NCI-H1105 (cell line): ENCODE results near the gene GALNT17.
"Not testable (repeated sequence)": the region's sequence is repeated elsewhere in the genome, so short reads cannot be mapped to it uniquely, and the experiment has no call there.

ENCODE experiments used
- DNase-seq: peaks from one replicate; lab custom pipeline; 2025; lab: John Stamatoyannopoulos, UW

GALNT17 gene

DNA sequence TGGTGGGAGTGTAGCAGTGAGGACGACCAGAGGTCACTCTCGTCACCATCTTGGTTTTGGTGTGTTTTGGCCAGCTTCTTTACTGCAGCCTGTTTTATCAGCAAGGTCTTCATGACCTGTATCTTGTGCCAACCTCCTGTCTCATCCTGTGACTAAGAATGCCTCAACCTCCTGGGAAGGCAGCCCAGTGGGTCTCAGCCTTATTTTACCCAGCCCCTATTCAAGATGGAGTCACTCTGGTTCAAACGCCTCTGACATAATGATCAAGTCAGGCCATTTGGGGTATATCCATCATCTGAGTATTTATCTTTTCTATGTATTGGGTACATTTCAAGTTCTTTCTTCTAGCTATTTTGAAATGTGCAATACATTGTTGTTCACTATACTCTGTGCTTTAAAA is 503.9 kb downstream of the GALNT17 start:
- not testable (repeated sequence) for DNase-seq

DNA sequence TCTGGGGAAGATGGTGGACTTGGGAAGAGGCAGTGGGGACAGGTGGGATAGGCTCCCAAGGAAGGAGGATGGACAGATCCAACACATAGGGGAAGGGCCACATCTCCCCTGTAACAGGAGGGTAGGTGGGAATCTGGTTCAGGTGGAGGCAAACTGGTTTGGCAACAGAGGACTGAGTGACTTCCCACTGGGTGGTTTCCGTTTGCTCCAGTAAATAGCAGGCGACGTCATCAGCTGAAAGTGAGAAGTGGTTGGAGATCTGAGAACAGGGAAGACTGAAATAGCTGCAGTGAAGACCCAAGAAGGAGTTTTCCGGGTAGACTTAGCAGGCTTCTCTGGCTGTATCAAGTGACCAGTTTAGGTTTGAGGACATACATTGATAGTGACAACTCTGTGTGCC is 504.4 kb downstream of the GALNT17 start:
- no peak for DNase-seq

DNA sequence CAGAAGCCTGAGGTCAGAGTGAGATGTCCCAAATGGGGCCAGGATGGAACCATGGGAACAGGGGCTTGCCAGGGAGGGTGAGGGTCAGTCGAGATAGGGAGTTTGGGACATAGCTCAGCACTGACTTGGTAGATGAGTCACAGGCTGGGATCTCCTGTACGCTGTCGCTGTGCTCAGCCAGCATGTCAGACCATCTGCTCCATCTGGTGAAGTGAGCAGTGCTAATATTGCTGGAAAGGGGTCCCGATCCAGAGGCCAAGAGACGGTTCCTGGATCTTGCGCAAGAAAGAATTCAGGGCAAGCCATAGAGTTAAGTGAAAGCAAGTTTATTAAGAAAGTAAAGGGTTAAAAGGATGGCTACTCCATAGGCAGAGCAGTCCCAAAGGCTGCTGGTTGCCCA is 505.6 kb downstream of the GALNT17 start:
- no peak for DNase-seq

DNA sequence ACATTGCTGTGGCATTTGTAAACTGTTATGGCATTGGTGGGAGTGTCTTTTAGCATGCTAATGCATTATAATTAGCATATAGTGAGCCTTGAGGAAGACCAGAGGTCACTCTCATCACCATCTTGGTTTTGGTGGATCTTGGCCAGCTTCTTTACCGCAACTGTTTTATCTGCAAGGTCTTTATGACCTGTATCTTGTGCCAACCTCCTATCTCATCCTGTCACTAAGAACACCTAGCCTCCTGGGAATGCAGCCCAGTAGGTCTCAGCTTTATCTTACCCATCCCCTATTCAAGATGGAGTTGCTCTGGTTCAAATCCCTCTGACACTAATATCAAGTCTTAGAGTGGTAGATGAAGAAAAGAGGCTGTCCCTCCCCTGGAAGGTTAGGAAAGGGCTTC is 506.2 kb downstream of the GALNT17 start:
- DNase-seq, result no peak

DNA sequence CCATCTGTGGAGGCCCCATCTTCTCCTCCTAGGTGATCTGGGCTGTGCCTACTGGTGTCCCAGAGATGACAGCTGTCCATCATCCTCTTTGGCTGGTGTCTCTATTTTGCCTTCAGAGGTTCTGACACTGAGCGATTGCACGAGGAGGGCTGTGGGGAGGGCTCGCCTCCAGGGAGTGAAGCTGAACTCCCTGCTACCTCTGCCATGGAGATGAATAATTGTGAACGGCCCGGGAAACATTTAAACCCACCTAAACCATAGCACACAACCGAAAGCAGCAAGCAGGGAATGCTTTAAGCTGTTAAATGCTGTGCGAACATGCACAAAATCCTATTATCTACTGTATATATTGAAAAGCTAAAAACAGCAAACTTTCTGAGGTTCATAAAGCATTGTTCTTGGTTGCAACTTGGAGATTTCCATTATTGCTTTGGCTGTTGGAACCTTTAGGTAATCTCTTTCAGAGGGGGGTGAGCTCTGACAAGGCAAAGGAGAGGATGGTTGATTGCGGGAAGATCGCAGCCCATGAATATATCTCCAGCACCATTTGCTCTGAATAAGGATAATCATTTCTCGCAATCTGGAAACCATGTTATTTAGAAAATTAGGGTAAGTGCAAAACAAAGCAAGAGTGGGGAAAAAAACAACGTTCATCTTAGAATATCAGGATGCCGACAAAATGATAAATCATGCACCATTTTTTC is 507.6 kb downstream of the GALNT17 start:
- DNase-seq, result no peak

DNA sequence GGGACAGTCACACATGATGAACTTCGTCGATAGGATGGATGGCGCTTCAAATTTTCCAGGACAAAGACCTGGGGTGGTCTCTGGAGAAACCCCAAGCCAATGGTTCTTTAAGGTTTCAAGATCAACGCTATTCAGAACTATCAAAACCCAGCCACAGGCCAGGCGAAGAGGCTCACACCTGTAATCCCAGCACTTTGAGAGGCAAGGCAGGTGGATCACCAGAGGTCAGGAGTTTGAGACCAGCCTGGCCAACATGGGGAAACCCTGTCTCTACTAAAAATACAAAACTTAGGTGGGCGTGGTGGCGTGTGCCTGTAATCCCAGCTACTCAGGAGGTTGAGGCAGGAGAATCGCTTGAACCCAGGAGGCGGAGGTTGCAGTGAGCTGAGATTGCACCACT is 511.1 kb downstream of the GALNT17 start:
- not testable (repeated sequence) for DNase-seq

DNA sequence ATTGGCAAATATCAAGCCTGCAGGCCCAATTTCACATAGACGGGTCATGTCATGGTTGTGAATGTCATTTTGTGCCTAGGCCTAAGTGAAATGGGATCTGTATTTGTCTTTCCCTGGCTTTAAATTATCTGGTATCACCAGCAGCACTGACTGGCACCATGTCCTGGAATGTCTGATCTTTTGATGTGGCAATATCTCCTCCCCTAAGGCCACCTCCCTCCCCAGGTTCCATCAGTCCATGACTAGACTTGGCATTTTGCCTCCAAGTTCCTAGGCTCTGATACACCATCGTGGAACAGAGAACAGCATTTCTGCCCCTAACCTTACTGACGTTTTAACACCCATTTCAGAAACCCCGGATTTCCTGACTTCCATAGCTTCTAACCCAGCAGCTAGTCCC is 513.9 kb downstream of the GALNT17 start:
- no peak for DNase-seq

DNA sequence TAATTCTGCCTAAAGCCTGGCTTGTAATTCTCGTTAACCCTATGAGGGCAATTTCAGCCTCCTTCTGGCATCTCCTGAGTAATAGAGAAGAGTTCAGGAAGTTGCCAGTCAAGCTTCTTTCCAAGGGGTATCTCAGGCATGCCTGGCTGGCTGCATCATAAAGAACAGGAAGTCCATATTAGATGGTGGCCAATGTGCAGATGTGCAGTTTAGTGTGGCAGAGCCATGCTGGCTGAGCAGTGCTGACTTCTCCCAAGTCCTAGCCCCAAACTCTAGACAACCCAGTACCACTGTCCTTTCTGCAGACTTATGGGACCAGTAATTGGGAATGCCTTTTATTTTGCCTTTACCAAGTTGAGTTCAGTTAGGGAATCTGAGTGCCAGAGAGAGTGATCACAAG is 517.9 kb downstream of the GALNT17 start:
- no peak for DNase-seq

DNA sequence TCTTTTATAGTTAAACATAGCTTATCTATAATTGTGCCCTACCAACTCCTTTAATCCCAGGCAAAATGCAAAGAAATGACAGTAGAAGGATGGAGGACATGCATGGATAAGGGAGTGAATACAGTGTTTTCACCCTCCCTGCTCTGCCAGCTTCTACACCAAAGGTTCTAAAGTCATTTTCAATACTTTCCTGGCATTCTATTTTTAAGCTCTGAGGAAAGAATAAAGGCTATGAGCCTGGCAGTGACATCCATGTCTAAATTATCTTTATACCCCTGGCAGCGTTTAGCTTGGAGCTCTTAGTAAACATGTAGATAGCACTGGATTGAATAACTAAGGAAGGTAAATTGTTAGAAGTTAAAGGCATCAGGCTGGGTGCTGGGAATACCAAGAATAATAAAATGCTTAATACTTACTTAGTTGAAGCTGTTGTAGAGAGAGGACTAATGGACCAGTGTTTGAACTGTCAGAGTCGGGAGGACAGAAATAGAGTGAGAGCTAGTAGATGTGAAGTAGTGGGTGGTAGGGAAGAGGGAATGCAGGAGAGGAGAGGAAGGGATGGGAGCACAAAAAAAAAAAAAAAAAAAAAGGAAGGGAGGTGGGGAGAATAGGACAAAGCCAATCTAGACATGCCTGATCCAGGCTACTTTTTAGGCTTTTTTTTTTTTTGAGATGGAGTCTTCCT is 518.9 kb downstream of the GALNT17 start:
- DNase-seq, result no peak

DNA sequence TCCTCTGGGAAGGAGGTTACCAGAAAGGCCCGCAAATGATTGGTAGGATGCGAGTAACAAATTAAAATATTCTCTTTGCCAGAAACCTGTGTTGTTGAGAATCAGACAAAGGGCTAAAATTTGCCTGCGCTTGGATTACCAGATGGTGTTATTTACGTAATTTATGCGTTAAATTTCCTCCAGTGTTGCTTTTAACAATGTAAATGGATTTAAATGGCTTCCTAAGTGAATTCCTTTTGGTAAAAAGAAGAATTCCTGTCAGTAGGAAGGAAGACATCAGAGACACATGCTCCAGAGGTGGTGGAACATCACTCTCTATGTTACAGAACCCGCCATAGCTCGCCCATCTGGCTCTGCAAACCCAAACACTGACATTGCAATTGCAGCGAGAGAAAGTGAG is 520.6 kb downstream of the GALNT17 start:
- no peak for DNase-seq

DNA sequence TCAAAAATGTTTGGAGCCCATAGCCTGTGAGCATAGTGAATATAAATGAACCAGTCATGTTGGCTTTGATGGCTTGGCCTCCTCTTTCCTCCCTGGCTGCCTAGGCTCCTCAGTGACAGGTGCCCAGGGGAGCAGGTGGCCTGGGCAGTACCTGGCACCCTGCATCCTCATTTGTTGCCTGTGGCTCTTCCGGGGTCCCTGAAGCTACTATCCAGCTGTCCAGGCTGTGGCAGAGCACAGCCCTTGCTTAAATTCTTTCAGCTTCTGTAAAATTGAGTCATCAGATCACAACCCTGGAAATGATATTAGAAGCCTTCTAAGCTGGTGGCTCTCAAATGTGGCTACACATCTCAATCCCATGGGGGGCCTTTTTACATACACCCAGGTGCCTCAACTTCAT is 525.4 kb downstream of the GALNT17 start:
- no peak for DNase-seq

DNA sequence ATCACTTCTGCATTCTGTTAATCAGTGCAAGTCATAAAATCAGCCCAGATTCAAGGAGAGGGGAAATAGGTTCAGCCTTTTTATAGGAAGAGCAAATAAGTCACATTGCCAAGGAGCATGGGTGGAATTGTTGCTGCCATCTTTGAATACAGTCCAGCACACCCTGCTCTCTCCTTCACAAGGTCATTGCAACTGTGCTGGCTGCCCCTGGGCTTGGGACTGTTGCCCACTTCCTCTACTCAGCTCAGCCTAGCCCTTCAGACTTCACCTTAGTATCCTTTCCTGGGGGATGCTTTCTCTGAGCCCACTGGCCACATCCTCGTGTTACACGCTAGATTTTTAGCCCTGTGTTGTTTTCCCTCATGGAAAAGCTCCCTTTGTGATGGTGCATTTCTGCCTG is 527.7 kb downstream of the GALNT17 start:
- no peak for DNase-seq

DNA sequence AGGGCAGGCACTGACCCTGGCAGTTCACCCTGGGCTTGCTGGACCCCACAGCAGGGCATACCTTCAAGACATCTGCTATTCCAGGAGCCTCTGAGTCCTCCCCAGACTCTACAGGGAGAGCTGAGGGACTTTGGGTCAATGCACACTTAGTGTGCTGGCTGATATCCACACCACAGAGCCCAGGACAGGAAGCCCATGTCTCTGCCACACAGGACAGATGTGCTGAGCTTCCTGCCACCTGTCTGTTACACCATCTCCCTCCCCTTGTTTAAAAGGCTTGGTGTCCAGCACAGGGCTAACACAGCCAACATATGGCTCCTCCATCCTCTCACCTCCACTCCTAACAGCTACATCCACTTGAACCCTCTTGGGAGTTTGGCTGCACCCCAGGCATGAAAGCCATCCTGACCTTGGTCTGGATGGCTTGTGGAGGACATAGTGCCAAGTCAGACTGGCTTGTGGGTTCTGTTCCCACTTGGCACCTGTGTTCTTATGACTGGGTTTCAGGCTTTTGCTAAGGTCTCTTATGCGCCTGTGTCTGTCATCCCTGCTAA is 529.8 kb downstream of the GALNT17 start:
- DNase-seq, result no peak

DNA sequence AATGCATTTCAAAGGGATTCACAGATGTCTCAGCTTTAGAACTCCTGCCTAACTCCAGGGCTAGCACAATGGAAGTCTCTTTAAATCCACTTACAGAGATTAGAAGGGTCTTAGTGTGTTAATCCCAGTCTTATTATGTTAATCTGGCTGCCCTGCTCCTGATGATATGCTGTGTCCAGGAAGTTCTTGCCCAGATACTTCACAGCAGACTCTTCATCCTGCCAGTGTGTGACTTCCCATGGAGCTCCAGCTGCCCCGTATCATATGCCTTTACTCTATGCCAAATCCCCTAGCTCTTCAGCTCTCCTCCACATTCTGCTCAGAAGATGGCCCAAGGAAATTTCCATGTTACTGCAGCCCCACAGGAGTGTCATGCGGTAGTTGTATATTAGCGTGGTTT is 533.8 kb downstream of the GALNT17 start:
- DNase-seq, result no peak

DNA sequence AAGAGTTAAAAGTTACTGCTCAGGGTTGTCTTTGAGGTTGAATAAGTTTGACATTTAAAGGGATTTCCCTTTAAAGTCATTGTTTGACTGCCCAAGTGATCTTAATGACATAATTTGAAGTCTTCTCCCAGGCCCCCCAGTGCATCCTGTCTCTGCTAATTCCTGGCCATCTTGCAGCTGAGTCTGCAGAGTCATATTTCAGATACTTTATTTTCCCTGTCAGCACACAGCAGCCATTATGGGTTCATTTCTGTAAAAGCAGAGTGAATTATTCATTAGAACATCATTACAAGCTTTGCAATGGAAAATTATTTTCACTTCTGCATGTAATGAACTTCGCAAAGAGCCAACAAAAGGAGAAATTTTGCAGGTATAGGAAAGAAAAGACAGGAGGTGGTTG is 536.6 kb downstream of the GALNT17 start:
- DNase-seq, result no peak

DNA sequence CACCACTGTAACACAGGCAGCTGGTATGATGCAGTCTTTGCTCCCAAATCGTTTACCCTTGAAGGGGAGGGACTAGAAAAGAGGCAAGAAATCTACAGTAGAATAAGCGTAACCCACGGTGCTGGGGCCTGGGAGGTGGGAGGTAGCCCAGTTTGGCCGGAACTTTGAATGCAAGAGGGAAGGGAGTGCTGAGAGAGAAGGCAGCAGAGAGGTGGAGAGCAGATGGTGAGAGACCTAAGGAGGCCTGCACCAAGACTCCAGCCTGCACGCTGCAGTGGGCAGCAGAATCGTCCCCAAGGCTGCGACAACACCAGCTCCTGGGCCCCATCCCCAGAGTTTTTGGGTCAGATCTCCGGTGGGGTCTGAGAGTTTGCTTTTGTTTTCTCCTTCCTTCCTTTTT is 547.5 kb downstream of the GALNT17 start:
- no peak for DNase-seq

DNA sequence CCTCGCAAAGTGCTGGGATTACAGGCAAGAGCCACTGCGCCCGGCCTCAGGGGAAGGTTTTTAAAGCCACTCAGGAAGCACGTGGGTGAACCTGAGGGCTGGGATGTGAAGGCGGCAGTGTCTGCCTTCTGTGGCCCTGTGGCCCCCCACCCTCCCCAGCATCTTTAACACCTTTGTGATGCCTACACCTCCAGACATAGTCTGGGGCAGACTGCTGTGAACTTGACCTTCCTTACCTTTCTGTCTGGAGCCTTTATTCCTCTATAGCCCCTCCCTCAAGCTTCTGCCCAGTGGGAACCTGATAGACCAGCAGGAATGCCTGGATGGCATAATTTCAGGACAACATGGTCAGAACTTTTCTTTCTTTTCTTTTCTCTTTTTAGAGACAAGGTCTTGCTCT is 550.2 kb downstream of the GALNT17 start:
- DNase-seq, result no peak

DNA sequence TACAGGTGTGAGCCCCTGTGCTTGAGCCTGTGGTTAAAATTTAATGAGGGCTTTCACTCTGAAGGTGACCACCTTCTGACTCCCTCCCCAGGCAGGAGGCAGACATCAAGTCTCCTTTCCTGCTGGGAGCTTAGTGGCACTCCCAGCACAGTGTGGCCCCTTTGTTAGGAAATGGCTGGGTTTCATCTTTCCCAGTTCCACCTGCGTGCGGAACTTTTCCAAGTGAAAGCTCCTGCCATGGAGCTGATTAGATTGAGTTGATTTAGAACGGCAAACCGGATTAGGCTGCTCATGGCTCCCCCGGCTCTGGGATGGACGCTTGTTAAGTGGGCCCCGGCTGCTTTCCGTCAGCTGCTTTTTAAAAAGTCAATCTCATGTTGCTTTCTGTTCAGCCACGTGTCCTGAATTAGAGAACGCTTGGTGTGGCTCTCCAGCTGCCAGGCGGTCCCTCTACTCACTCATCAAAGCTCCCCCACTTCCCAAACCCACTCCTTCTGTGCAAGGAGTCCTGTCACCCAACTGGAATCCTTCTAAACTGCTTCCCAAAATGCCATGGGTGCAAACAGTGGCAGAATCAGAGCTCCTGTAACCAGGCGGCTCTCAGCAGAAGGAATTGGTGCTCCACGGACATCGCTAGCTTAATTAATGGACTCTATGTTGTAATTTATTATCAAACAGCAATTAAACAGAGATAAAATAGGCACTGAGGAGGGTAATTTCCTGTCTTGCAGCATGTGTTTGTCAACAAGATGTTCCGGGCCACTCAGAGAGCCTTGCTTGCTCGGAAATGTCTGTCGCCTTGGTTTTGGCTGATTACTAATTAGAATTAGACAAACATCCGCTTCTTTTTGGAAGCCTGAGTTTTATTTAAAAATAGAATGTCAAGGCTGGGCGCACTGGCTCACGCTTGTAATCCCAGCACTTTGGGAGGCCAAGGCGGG is 551.2 kb downstream of the GALNT17 start:
- no peak for DNase-seq

DNA sequence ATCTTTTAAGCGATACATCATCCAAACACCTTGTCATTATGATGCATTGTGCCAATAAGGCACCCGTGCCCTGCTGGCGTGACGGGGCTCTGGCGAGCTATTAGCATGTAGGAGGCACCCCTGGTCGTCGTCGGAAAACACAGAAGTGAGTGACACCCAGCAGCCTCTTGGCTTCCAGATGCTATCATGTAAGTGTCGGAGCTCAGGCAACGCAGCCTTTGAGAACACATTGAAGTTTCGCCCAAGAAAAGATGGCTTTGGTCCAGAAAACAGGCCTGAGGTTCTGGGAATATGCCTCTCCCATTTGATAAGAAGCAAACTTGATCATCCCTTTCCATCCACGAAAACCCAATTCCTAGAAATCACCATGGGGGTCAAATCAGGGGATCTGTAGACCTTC is 555.3 kb downstream of the GALNT17 start:
- no peak for DNase-seq

DNA sequence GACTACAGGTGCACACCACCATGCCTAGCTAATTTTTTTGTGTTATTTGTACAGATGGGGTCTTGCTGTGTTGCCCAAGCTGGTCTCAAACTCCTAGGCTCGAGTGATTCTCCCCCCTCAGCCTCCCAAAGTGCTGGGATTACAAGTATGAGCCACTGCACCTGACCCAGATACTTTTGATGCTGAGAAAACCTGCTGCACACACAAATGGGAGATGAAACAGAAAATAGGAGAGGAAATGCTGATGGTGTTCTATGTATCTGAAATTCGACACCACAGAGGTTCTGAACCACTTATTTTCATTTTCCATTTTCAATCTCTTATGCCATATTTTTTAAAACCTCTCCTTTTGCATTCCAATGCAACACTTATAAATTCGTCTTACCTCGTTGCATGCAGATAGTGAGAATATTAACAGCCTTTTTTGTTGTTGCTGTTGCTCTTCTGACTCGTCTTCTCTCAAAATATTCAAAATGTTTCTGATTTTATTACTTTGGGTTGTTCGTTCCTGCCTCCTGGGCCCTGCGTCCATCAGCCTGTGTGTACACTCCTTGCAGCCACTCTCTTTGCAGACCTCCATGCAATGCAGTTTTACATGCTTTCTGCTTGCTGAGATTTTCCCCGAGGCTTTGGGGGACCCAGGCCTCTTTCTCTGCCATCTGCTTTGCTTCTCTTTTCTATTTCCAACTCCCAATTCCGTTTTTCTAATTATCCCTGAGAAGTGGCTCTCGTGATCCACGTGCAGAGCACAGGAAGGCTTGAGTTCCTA is 556.1 kb downstream of the GALNT17 start:
- no peak for DNase-seq

DNA sequence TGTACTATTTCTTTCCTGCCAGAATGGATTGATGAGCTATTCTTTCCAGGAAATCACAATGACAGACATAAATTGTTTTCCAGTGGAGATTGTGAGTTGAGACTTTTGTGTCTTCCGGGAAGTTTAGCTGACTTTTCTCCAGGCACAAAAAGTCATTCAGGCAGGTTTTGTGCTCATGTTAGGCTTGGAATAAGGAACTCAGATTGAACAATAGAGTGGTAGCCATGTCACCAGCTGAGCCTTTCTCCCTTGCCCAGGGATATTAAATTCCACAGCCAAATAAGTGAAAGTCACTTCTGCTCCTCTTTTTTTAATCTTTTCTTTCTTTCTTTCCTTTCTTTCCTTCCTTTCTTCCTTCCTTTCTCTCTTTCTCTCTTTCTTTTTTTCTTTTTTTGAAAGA is 559.6 kb downstream of the GALNT17 start:
- DNase-seq, result no peak

DNA sequence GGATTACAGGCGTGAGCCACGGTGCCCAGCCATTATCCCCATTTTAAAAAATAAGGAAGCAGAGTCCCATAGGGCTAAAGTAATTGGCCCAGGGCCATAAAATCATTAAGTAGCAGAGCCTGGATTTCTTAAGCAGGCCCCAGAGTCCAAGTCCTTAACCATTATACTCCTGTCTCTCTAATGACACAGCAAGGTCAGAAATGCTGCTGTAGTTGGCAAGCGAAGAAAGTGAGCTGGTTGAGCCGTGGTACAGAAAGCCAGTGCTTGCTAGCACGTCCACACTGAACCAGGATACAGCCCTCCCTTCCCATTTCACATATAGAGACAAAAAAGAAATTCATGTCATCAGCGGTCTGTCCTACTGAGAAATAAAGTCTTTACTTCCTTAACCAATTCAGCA is 562.7 kb downstream of the GALNT17 start:
- DNase-seq, result no peak
